Stimulated activated CD4-positive, alpha-beta T cell treated with anti-CD3 and anti-CD28 coated beads, Interleukin-4, amount 100 ng/mL, for 24 hours (primary cell): ENCODE measurements around the gene HSPB2.
"Not testable (repeated sequence)": the region's sequence is repeated elsewhere in the genome, so short reads cannot be mapped to it uniquely, and the experiment has no call there.

Experiments
- DNase-seq: peaks from one replicate; pipeline ENCODE4 v3.0.0-alpha.2; 2020

HSPB2 gene

GRCh38 chr11:111916768-111917167 is 4.2 kb downstream of the HSPB2 start:
- DNase-seq = no peak

DNA sequence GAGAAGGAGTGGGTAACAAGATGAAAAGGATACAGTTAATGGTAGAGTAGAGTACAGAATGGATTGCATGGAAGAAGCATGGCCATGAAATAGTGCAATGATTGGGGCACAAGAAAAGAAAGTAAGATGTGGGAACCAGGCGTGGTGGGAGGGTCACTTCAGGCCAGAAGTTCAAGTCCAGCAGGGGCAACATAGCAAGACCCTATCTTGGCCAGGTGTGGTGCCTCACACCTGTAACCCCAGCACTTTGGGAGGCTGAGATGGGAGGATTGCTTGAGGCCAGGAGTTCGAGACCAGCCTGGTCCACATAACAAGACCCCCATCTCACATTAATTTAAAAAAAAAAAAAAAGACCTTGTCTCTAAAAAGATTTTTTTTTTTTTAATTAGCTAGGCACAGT is 4.8 kb downstream of the HSPB2 start:
- DNase-seq = no peak

GRCh38 chr11:111917788-111918187 is 5.3 kb downstream of the HSPB2 start:
- no peak for DNase-seq

- DNase-seq = no peak
Measured at GRCh38 chr11:111918390-111919256, 6.1 kb downstream of the HSPB2 start, which contains the start of gene C11orf52. C11orf52 (plus strand) TSS chr11:111918913; CDS start chr11:111918973, 60 bp downstream.

DNA sequence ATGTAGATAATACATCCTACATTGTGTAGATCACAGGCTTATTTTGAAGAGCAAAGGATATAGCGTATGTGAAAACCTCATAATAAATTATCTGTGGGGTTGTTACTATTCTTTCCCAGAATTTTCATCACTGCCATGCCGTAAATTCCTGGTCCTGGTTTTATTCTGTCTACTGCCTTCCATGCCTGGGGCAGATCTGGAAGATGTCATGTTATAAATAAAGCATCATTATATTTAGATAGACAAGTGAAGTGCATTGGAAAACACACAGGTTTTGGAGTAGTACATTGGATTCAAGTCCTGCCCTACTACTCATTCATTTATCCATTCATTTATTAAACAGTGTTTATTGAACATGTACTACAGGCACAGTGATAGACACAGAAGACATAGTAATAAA is 8.4 kb downstream of the HSPB2 start:
- DNase-seq = no peak

GRCh38 chr11:111921541-111922230 is 9.2 kb downstream of the HSPB2 start:
- no peak for DNase-seq

GRCh38 chr11:111922803-111923202 is 10.3 kb downstream of the HSPB2 start:
- no peak for DNase-seq

DNA sequence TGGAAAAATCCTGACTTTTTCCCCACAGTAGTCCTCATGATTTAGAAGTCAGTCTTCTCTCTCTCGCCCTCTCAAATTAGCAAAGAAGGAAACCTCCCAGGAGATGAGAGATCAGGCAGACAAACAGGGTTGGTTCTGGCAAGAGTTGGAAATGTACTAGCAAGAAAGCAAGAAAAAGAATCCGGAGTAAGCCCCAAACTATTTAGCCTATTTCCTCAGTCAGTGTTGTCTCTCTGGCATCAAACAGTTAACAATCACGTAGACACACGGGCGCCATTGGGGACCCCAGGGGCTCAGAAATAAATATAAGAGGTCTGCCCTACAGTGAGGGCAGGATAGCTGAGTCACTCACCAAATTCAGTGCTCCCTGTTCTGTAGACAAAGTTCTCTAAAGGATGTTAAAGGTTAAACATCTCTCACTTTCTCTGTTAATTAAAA is 10.8 kb downstream of the HSPB2 start:
- no peak for DNase-seq

GRCh38 chr11:111923951-111924350 is 11.4 kb downstream of the HSPB2 start:
- no peak for DNase-seq

DNA sequence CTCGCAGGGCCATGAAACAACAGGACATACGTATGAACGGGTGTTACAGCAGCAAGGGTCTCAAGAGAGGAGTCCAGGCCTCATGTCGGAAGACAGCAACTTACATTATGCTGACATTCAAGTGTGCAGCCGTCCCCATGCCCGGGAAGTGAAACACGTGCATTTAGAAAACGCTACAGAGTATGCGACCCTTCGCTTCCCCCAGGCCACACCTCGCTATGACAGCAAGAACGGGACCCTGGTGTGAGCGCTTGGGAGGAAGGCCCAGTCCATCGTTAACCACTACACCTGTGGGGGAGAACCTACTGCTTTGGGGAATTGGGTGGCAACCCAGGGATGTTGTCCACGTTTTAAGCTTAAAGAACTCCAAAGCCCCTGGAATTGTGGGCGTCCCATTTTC is 13.4 kb downstream of the HSPB2 start:
- no peak for DNase-seq

DNA sequence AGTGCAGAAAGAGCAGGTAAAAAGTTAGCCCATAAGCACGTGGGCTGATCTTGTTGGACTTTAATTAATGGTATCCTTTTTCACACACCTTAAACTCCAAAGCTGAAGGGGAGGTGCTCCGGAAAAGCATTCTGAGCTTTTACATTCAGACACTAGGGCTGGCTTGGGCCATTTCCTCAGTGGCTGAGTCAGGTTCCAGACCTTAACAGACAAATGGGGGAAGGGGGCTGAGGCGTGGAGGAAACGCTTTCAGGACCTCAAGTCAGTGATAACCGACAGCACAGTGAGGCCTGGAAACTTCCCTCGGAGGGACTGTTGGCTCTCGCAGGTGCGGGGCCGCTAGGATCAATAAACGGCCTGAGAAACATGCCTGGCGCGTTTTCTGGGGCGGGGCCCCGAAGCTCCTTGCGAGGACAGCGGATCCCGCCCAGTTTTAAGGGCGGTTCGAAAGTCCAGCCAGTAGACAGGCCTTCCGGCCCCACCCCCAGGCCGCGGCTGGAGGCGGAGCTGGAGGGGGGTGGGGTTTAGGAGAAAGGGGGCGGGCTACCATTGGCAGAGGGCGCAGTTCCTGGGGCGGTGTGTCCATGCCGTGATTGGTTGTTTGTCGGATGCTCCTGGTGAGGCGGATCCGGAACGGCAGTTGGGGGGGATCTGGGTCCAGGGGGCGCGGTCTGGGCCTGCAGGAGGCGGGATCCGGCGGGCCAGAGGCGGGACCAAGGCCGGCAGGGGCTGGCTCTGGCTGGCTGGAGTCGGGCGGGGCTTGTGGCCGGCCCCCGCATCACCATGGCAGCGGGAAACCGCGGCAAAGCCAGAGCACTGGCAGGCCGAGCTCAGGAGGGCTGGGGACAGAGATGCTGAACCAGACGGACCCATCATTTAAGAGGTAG is 14.2 kb downstream of the HSPB2 start:
- DNase-seq = peak; percentile 93

DNA sequence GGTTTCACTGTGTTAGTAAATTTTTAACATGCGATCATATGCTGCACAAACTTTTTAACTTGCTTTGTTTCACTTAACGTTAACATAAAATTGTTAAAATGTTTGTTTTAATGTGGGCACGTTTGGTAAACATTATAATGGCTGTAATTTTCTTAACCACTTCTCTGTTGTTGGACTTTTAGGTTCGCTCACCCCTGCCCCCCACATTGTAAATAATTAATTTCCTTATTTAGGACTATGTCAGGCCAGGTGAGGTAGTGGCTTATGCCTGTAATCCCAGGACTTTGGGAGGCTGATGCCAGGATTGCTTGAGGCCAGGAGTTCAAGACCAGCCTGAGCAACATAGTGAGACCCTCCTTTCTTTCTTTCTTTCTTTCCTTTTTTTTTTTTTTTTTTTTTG is 17.9 kb downstream of the HSPB2 start:
- no peak for DNase-seq

DNA sequence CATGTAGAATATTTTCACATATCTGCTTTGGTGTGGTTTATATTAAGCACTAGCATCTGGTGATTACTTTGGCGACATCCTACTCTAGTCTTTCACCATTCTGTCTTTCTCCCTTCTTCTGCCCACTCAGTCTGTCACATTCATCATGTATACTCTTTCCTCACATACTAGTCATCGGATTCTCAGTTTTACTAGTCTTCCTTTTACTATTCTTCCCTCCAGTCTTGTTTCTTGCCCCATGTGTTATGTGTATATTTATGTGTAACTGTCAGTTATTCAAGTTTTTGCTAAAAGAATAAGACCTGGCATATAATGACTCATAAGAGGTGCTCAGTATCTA is 20.0 kb downstream of the HSPB2 start:
- DNase-seq = no peak

- DNase-seq = not testable (repeated sequence)
Measured at GRCh38 chr11:111933176-111933575, 20.6 kb downstream of the HSPB2 start.

- DNase-seq = no peak
Measured at GRCh38 chr11:111933872-111934271, 21.3 kb downstream of the HSPB2 start.

- no peak for DNase-seq
Measured at GRCh38 chr11:111934306-111934705, 21.8 kb downstream of the HSPB2 start.

DNA sequence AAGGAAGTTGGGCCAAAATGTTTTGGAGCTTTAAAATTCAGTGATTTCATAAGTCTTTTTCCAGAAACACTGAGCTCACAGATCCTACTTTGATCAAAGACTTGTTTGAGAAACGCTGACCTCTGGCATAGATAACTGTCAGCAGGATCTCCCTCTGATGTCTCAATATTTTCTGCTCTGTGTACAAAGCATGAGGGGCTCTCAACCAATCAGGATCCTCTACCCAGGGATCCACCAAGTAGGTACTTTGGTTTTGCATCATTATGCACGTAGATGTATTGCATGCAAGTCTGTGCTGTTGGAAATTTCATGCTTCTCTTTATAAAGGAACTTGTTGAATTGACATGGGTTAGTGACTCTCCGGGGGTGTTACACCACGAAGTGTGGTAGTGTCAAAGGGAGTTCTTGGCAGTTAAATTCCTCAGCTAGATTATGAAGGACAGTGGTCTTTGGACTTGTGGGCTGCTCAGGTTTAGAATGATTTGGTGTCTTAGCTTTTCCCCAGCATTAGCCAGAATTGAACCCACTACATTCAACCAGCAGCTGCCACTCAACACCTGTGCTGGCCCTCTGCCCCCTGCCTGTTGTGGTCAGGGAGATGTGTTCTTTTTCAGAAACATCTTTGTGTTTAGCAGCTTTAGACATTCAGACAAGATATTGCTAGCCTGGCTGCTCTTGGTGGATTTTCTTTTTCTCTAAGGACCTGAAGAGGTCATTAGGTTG is 22.9 kb downstream of the HSPB2 start:
- DNase-seq = no peak

DNA sequence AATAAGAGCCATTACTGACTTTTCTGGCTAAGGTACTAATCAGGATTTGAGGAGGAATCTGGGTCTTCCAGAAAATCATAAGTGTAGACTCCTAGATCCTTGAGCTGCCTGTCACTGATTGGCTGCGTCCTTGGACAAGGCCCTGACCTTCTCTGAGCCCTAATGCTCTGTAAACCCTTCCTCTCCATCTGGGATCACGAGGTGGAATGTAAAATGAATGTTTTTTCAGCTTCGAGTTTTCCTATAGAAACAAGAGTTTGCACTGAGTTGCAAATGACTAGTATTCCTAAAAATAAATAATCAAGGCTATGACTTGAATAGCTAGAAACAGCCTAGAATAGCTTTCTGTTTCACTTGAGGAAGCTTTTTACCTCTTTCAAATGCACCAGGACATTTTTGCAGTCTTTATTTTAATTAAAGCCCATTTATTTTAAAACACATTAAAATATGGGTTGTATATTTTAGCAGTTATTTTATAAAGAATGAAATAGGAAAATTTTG is 23.6 kb downstream of the HSPB2 start:
- no peak for DNase-seq

- DNase-seq = no peak
Measured at GRCh38 chr11:111937461-111937769, 24.9 kb downstream of the HSPB2 start.

GRCh38 chr11:111937844-111938243 is 25.3 kb downstream of the HSPB2 start:
- no peak for DNase-seq

DNA sequence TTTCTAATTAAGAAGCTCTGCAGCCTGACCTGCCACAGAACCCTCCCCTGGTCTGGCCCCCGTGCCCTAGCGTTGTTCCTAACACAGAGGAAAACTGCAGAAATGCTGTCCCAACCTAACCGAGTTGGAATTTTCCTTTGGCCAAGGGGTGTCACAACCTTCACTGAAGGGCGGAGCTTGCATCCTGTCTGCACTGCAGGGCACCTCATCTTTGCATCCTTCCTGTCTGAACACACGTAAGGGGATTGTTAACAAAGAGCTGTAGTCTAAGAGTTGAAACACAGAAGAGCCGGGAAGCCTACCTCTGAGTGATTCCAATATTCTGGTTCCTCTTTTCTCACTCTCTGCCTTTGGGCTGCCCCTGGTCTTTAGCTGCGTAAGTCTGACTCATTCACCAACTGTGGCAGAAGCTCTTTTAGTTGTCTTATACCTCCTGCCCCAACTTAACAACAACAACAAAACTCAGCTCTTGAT is 26.2 kb downstream of the HSPB2 start:
- peak; percentile 61 for DNase-seq

- DNase-seq = no peak
Measured at GRCh38 chr11:111939836-111940604, 27.5 kb downstream of the HSPB2 start.
